Measurements from ENCODE around the gene PLD1.
"Not testable (repeated sequence)": the region's sequence is repeated elsewhere in the genome, so short reads cannot be mapped to it uniquely, and the experiment has no call there.

PLD1 gene

GRCh38 chr3:171643681-171644080, 166.6 kb downstream of the PLD1 start:
- in situ Hi-C loops (cut with MboI; ENCODE audit: low sequenced_read_pairs, unreplicated experiment) = no loop called here
- no peak for DNase-seq (ENCODE audit: low spot score)
- no peak for TF ChIP-seq CTCF (IDR thresholded peaks at IDR 0.05; ENCODE audit: borderline replicate concordance, control extremely low read depth, extremely low read depth, insufficient read depth, missing control alignments)

- no peak for DNase-seq (ENCODE audit: low spot score)
- no peak for TF ChIP-seq CTCF (IDR thresholded peaks at IDR 0.05; ENCODE audit: borderline replicate concordance, control extremely low read depth, extremely low read depth, insufficient read depth, missing control alignments)
- in situ Hi-C loops (cut with MboI; ENCODE audit: low sequenced_read_pairs, unreplicated experiment) = no loop called here
These were observed 167.2 kb downstream of the PLD1 start for GRCh38 chr3:171643033-171643432.

- TF ChIP-seq CTCF (IDR thresholded peaks at IDR 0.05; ENCODE audit: borderline replicate concordance, control extremely low read depth, extremely low read depth, insufficient read depth, missing control alignments) = no peak
- DNase-seq (ENCODE audit: low spot score) = no peak
- in situ Hi-C loops (cut with MboI; ENCODE audit: low sequenced_read_pairs, unreplicated experiment) = no loop called here
These were observed 169.5 kb downstream of the PLD1 start for GRCh38 chr3:171640520-171641412.

GRCh38 chr3:171636666-171637065, 173.6 kb downstream of the PLD1 start:
- DNase-seq (ENCODE audit: low spot score) = no peak
- TF ChIP-seq CTCF (IDR thresholded peaks at IDR 0.05; ENCODE audit: borderline replicate concordance, control extremely low read depth, extremely low read depth, insufficient read depth, missing control alignments) = no peak
- in situ Hi-C loops (cut with MboI; ENCODE audit: low sequenced_read_pairs, unreplicated experiment) = no loop called here

DNA sequence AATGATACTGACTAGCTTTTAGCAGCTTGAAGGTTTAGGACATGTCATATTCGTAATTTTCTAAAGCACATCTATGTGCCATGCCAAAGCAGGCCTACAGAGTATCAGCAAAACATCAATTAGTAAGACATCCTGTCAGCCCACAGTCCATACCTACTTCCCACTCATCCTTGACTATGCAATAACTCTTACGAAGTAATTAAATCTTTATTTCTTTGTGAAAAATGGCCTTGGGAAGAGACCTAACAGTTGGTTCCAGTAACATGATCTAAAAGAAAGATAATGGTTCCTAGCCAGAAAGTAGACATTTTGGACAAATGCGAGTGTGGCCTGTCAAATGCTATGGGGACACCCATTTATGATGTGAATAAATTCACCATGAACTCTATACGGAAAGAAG, 177.5 kb downstream of the PLD1 start:
- in situ Hi-C loops (cut with MboI; ENCODE audit: low sequenced_read_pairs, unreplicated experiment) = no loop called here
- DNase-seq (ENCODE audit: low spot score) = no peak
- TF ChIP-seq CTCF (IDR thresholded peaks at IDR 0.05; ENCODE audit: borderline replicate concordance, control extremely low read depth, extremely low read depth, insufficient read depth, missing control alignments) = no peak

GRCh38 chr3:171626799-171627198, 183.5 kb downstream of the PLD1 start:
- in situ Hi-C loops (cut with MboI; ENCODE audit: low sequenced_read_pairs, unreplicated experiment); DNase-seq (ENCODE audit: low spot score): not testable (repeated sequence)

DNA sequence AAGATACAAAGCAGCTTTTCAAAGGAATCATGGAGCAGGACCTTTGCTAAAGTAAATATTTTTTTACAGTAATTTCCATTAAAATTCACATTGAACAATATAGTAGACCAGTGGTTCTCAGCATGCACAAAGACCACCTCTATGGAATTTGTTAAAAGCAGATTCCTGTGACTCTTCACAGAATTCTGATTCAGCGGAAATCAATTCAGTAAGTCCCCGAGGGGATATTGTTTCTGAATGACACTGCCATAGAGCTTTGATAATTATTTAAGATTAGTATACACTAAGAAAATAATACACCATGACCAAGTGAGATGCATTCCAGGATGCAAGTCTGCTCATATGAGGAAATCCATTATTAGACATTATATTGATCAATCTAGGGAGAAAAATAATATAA, 188.2 kb downstream of the PLD1 start:
- in situ Hi-C loops (cut with MboI; ENCODE audit: low sequenced_read_pairs, unreplicated experiment) = no loop called here
- no peak for TF ChIP-seq CTCF (IDR thresholded peaks at IDR 0.05; ENCODE audit: borderline replicate concordance, control extremely low read depth, extremely low read depth, insufficient read depth, missing control alignments)
- DNase-seq (ENCODE audit: low spot score) = no peak
